GM12878 (cell line): ENCODE data around the gene RNLS. TPM values are rescaled to one million over a fixed set of nuclear protein-coding genes. Genes with fewer than 3 reads are reported as not detected.

Source experiments
- ATAC-seq: fragments of 200-7000 bp; cut with Tn5 transposase; 3 replicates; pipeline ENCODE4 v1.9.1; 2020; ENCODE audit warnings: mild to moderate bottlenecking, moderate library complexity
- BruUV-seq: library from RNA; stranded (reverse); fragments of 400-500 nt; replicated peaks from 2 replicates; lab custom pipeline; 2021; lab: Mats Ljungman, UMichigan
- CTCF ChIA-PET: fragments of 300-600 bp; sonication (Branson Sonifier 250); formaldehyde crosslinking; extraction: SDS; loops from one replicate; lab custom pipeline; 2021; ENCODE audit warnings: inconsistent platforms; lab: Yijun Ruan, JAX
- POLR2A ChIA-PET: fragments of 350-600 bp; formaldehyde crosslinking; extraction: SDS; loops from one replicate; lab custom pipeline; 2021; ENCODE audit warnings: inconsistent platforms; lab: Charles Lee
- RAD21 ChIA-PET: fragments of 300-600 bp; sonication (Branson Sonifier 250); formaldehyde crosslinking; loops from one replicate; lab custom pipeline; 2023; ENCODE audit warnings: antibody characterized with exemption; ENCODE audit not compliant: unreplicated experiment; lab: Charles Lee
- SMC1A ChIA-PET: fragments of 300-600 bp; sonication (Branson Sonifier 250); formaldehyde crosslinking; loops from one replicate; lab custom pipeline; 2023; ENCODE audit not compliant: unreplicated experiment, uncharacterized antibody; lab: Charles Lee
- DNase-seq: peaks from one replicate; pipeline ENCODE4 v3.0.0-alpha.2; 2011; ENCODE audit warnings: low read depth, low spot score
- FAIRE-seq: peaks from 3 replicates; lab custom pipeline; 2011; peaks lifted over from hg19 to GRCh38; lab: Jason Lieb, UNC
- H2AFZ ChIP-seq: 2 replicates; pipeline ENCODE4 v1.6.0; 2011; ENCODE audit warnings: low read depth, low read length, control low read depth; ENCODE audit not compliant: control insufficient read depth
- H3K27ac ChIP-seq: 2 replicates; pipeline ENCODE4 v1.5.1; 2011; ENCODE audit warnings: control low read depth; ENCODE audit not compliant: control insufficient read depth, insufficient read depth
- H3K27me3 ChIP-seq, 2 experiments: replicated peaks in 1 of 2; 2 replicates each; pipeline versions ENCODE4 v1.6.0 to v1.6.1; 2011; ENCODE audit warnings: low read length in 1 of 2; ENCODE audit not compliant: control insufficient read depth in 2 of 2, insufficient read depth in 2 of 2
- H3K36me3 ChIP-seq, 2 experiments: 2 replicates each; pipeline ENCODE4 v1.5.1; 2011; ENCODE audit warnings: low read length in 1 of 2; ENCODE audit not compliant: control insufficient read depth in 2 of 2, insufficient read depth in 2 of 2
- H3K4me1 ChIP-seq: 2 replicates; pipeline ENCODE4 v1.6.1; 2011; ENCODE audit warnings: mild to moderate bottlenecking, low read length, moderate library complexity, mixed read lengths; ENCODE audit not compliant: control insufficient read depth, insufficient read depth
- H3K4me2 ChIP-seq: 2 replicates; pipeline ENCODE4 v1.6.0; 2011; ENCODE audit warnings: control low read depth; ENCODE audit not compliant: control insufficient read depth, insufficient read depth
- H3K4me3 ChIP-seq: fragments of 200-600 bp; sonication (generic); 2 replicates; pipeline ENCODE4 v1.5.1; 2016
- H3K79me2 ChIP-seq: 2 replicates; pipeline ENCODE4 v1.6.0; 2011; ENCODE audit warnings: low read length; ENCODE audit not compliant: control insufficient read depth, insufficient read depth
- H3K9ac ChIP-seq: 2 replicates; pipeline ENCODE4 v1.8.0; 2011; ENCODE audit warnings: low read length, control low read depth, mixed read lengths; ENCODE audit not compliant: control insufficient read depth, insufficient read depth
- H3K9me3 ChIP-seq: replicated peaks from 3 replicates; pipeline ENCODE4 v1.5.1; 2011; ENCODE audit warnings: mild to moderate bottlenecking, low read length; ENCODE audit not compliant: control insufficient read depth, insufficient read depth
- H4K20me1 ChIP-seq: 2 replicates; pipeline ENCODE4 v1.6.0; 2011; ENCODE audit not compliant: control insufficient read depth, insufficient read depth
- CHD1 ChIP-seq: IDR thresholded peaks from 2 replicates; pipeline ENCODE4 v1.6.1; 2012; ENCODE audit warnings: low read depth, low read length, improper control_type of control experiment
- SUPT20H ChIP-seq: IDR thresholded peaks from 2 replicates; pipeline ENCODE4 v1.6.1; 2011; ENCODE audit warnings: low read depth, mild to moderate bottlenecking, low read length, moderate library complexity, borderline replicate concordance; ENCODE audit not compliant: control insufficient read depth
- WRNIP1 ChIP-seq: IDR thresholded peaks from 2 replicates; pipeline ENCODE4 v1.6.1; 2011; ENCODE audit warnings: low read depth, low read length, improper control_type of control experiment, borderline replicate concordance
- ZBTB11 ChIP-seq: fragments of 450-650 bp; formaldehyde crosslinking; IDR thresholded peaks from 2 replicates; pipeline ENCODE4 v1.5.0; 2022; ENCODE audit warnings: mild to moderate bottlenecking, missing genetic modification characterization
- WGBS: methylation state at CpG from one replicate; pipeline ENCODE4 v1.1.6; 2016; ENCODE audit warnings: low lambda C conversion rate; ENCODE audit not compliant: insufficient replicate concordance, insufficient coverage; ENCODE audit errors: missing lambda C conversion rate; 5-methylcytosine and 5-hydroxymethylcytosine counted together
- in situ Hi-C: fragments of 300-500 bp; cut with MboI; formaldehyde crosslinking; loops from 9 replicates; pipeline ENCODE4 v1.14.3; 2018; ENCODE audit warnings: mixed read lengths
- intact Hi-C: fragments of 100-400 bp; cut with micrococcal nuclease; formaldehyde crosslinking; loops from one replicate; pipeline ENCODE4 v1.14.2; 2022; ENCODE audit not compliant: unreplicated experiment
- polyA plus RNA-seq, 11 experiments: library from polyadenylated mRNA; depleted of rRNA in 4 of 11; unstranded in 6 of 11; stranded (reverse) in 5 of 11; fragments of >200 nt; fragmentation: Nextera tagmentation in 4 of 11; fragmentation: Illumina TruSeq in 1 of 11; extraction: Ambion mirVana in 4 of 11; extraction: Trizol in 1 of 11; gene quantifications; 1 replicate in 1 of 11; 2 replicates in 10 of 11; pipeline versions ENCODE4 v1.2.1 to v1.2.3, GENCODE V29; 2011 to 2016; ENCODE audit warnings: inconsistent platforms in 2 of 11, missing spikeins in 2 of 11, low read depth in 1 of 11
- total RNA-seq, 4 experiments: library from RNA; depleted of rRNA in 3 of 4; stranded (reverse); fragments of >200 nt in 3 of 4; fragmentation: Illumina TruSeq in 1 of 4; extraction: Trizol in 1 of 4; gene quantifications; 2 replicates each; pipeline versions ENCODE4 v1.2.1 to v1.2.3, GENCODE V29; 2013 to 2021

RNLS gene
- total and polyA plus RNA-seq, 10 of the 15 experiments (the other 5 are each of a cell fraction or from before 2014, with no cell fraction given) = 3.4 to 6.7 (median 4.6) TPM

- Histone ChIP-seq H4K20me1 (no peaks in the 10 kb centered on the region), H3K4me2 (no peak overlapping the region), H3K9me3 (no peaks in the 10 kb centered on the region; the same call in 2 of the 3 replicates), H3K79me2 (no peaks in the 10 kb centered on the region), H3K4me1 (no peaks in the 10 kb centered on the region; the same call in 1 of the 2 replicates), H3K27me3 (no peaks in the 10 kb centered on the region), H3K4me3 (no peak overlapping the region), H3K27ac (no peak overlapping the region), H3K36me3 (no peaks in the 10 kb centered on the region), H3K9ac (no peak overlapping the region), H2AFZ (no peak overlapping the region)
- TF ChIP-seq SUPT20H (no peak), WRNIP1 (no peak), ZBTB11 (no peak), CHD1 (no peak)
- no peak for FAIRE-seq
- ChIA-PET CTCF (interaction anchor here (0.7 to 1.1 kb wide), 2 partner anchors 9 to 18 kb away, joined by 4 to 5 read pairs; no protein-coding TSS in a partner anchor), SMC1A (interaction anchor here (1.2 kb wide), 1 partner anchor 15 kb away, joined by 3 read pairs; no protein-coding TSS in a partner anchor), RAD21 (no interaction called here), POLR2A (no interaction called here)
- BruUV-seq = no TSS peak
- WGBS = 60% methylated on average over 6 of the region's 6 CpGs
- DNase-seq = no peak
- intact Hi-C loops = no loop called here
- in situ Hi-C loops = no loop called here
- no peak for ATAC-seq
These were observed 83.3 kb downstream of the RNLS start for GRCh38 chr10:88499569-88500470.
